Measurements from ENCODE around the gene ANKRD12. TPM values are rescaled to one million over a fixed set of nuclear protein-coding genes. Genes with fewer than 3 reads are reported as not detected.

The ANKRD12 gene
- total RNA-seq, 1 donor from 2014 or later = 8.5 TPM

GRCh38 chr18:9140984-9141383, 4.4 kb downstream of the ANKRD12 start:
- DNase-seq (ENCODE audit: low read depth) = no peak
- H3K4me3 ChIP-seq (ENCODE audit: low read depth, low read length) = no peak overlapping the region
- TF ChIP-seq CTCF (conservative IDR thresholded peaks at IDR 0.05; ENCODE audit: low read depth, low read length) = no peak

GRCh38 chr18:9146224-9146623, 9.6 kb downstream of the ANKRD12 start:
- DNase-seq (ENCODE audit: low read depth) = no peak
- H3K4me3 ChIP-seq (ENCODE audit: low read depth, low read length) = no peak overlapping the region
- TF ChIP-seq CTCF (conservative IDR thresholded peaks at IDR 0.05; ENCODE audit: low read depth, low read length) = no peak

- H3K4me3 ChIP-seq (ENCODE audit: low read depth, low read length) = no peak overlapping the region
- TF ChIP-seq CTCF (conservative IDR thresholded peaks at IDR 0.05; ENCODE audit: low read depth, low read length) = peak; percentile 87
- DNase-seq (ENCODE audit: low read depth) = no peak
Measured at GRCh38 chr18:9147440-9148202, 11.0 kb downstream of the ANKRD12 start.

- DNase-seq (ENCODE audit: low read depth) = no peak
- no peak for TF ChIP-seq CTCF (conservative IDR thresholded peaks at IDR 0.05; ENCODE audit: low read depth, low read length)
- no peak overlapping the region for H3K4me3 ChIP-seq (ENCODE audit: low read depth, low read length)
Measured at GRCh38 chr18:9148203-9148552, 11.6 kb downstream of the ANKRD12 start.

GRCh38 chr18:9150121-9150520, 13.5 kb downstream of the ANKRD12 start:
- TF ChIP-seq CTCF (conservative IDR thresholded peaks at IDR 0.05; ENCODE audit: low read depth, low read length) = no peak
- DNase-seq (ENCODE audit: low read depth) = no peak
- no peak overlapping the region for H3K4me3 ChIP-seq (ENCODE audit: low read depth, low read length)

GRCh38 chr18:9153256-9153655, 16.7 kb downstream of the ANKRD12 start:
- TF ChIP-seq CTCF (conservative IDR thresholded peaks at IDR 0.05; ENCODE audit: low read depth, low read length) = no peak
- no peak overlapping the region for H3K4me3 ChIP-seq (ENCODE audit: low read depth, low read length)
- no peak for DNase-seq (ENCODE audit: low read depth)

- no peak overlapping the region for H3K4me3 ChIP-seq (ENCODE audit: low read depth, low read length)
- DNase-seq (ENCODE audit: low read depth) = no peak
- TF ChIP-seq CTCF (conservative IDR thresholded peaks at IDR 0.05; ENCODE audit: low read depth, low read length) = no peak
Measured at GRCh38 chr18:9156604-9157249, 20.1 kb downstream of the ANKRD12 start.

Data from epithelial cell of proximal tubule (primary cell).